ENCODE measurements around the gene ZNF841. TPM values are rescaled to one million over a fixed set of nuclear protein-coding genes. Genes with fewer than 3 reads are reported as not detected.
A peak's percentile ranks its signal among the peaks of the same experiment; 100 is the strongest.

Gene ZNF841
- total RNA-seq (10 to 100 TPM; 11.8 to 26.6 (median 12.7) TPM), polyA plus RNA-seq (1 to 10 TPM; 1.2 to 7.7 (median 1.6) TPM)

- peaks cover 0 to 28% (median 20%) of the 10 kb centered on the region in 4 donors for H3K4me1 ChIP-seq
- H3K27me3 ChIP-seq, result no peaks in the 10 kb centered on the region
- TF ChIP-seq POLR2AphosphoS5 (IDR thresholded peaks at IDR 0.05), result peak; percentile 66 to 90 (median 88)
- TF ChIP-seq POLR2A (IDR thresholded peaks at IDR 0.05), result peak; percentile 51 to 54
- no peak for TF ChIP-seq CTCF (IDR thresholded peaks at IDR 0.05)
- no peak for TF ChIP-seq EP300 (IDR thresholded peaks at IDR 0.05)
- intact Hi-C loops (cut with DNase I), result loop anchor here (1.0 to 2.0 kb wide), 2 partner anchors 47 to 109 kb away; partner anchors contain the start of genes ZNF350 and ZNF432
- peak within 1 kb of the TSS; percentile 71 to 86 (median 80) for H3K27ac ChIP-seq
- 1 to 2% methylated on average over 59 of the region's 59 CpGs for WGBS, 2 donors
- H3K9me3 ChIP-seq, result peaks cover 5 to 28% (median 10%) of the 10 kb centered on the region in 4 donors
- peak; percentile 98 for DNase-seq
- H3K36me3 ChIP-seq, result peaks cover 0 to 26% (median 5%) of the 10 kb centered on the region in 4 donors
- H3K4me3 ChIP-seq, result peak within 1 kb of the TSS; percentile 69 to 91 (median 87)
Observed at GRCh38 chr19:52095172-52096014, at the start of gene ZNF841. Gene ZNF841 (minus strand): TSS chr19:52095765. CDS start chr19:52084801, 10,964 bp downstream.

- no peak overlapping the region for H3K27ac ChIP-seq
- H3K9me3 ChIP-seq, result no peaks in the 10 kb centered on the region
- H3K4me1 ChIP-seq, result peaks cover 0 to 19% (median 16%) of the 10 kb centered on the region in 4 donors
- intact Hi-C loops (cut with DNase I), result no loop called here
- no peak for TF ChIP-seq EP300 (IDR thresholded peaks at IDR 0.05)
- no peak for TF ChIP-seq POLR2A (IDR thresholded peaks at IDR 0.05)
- no peak for TF ChIP-seq CTCF (IDR thresholded peaks at IDR 0.05)
- no peak for TF ChIP-seq POLR2AphosphoS5 (IDR thresholded peaks at IDR 0.05)
- no peak overlapping the region for H3K4me3 ChIP-seq
- no peaks in the 10 kb centered on the region for H3K27me3 ChIP-seq
- 85 to 93% methylated on average over 3 of the region's 3 CpGs for WGBS, 2 donors
- DNase-seq, result no peak
- no peaks in the 10 kb centered on the region for H3K36me3 ChIP-seq
Observed at GRCh38 chr19:52142001-52142595, 46.5 kb upstream of the ZNF841 start.

GRCh38 chr19:52141203-52141602 is 45.6 kb upstream of the ZNF841 start:
- intact Hi-C loops (cut with DNase I), result loop anchor here (2.0 kb wide), 1 partner anchor 30 kb away; the partner anchor contains the start of gene ZNF836
- TF ChIP-seq POLR2AphosphoS5 (IDR thresholded peaks at IDR 0.05), result no peak
- no peak for TF ChIP-seq EP300 (IDR thresholded peaks at IDR 0.05)
- TF ChIP-seq CTCF (IDR thresholded peaks at IDR 0.05), result no peak
- no peak for TF ChIP-seq POLR2A (IDR thresholded peaks at IDR 0.05)
- 45 to 70% methylated on average over 2 of the region's 2 CpGs for WGBS, 2 donors
- Histone ChIP-seq H3K9me3 (no peaks in the 10 kb centered on the region), H3K27me3 (no peaks in the 10 kb centered on the region), H3K4me3 (no peak overlapping the region), H3K4me1 (peaks cover 0 to 19% (median 16%) of the 10 kb centered on the region in 4 donors), H3K27ac (no peak overlapping the region), H3K36me3 (no peaks in the 10 kb centered on the region)
- DNase-seq, result no peak

DNA sequence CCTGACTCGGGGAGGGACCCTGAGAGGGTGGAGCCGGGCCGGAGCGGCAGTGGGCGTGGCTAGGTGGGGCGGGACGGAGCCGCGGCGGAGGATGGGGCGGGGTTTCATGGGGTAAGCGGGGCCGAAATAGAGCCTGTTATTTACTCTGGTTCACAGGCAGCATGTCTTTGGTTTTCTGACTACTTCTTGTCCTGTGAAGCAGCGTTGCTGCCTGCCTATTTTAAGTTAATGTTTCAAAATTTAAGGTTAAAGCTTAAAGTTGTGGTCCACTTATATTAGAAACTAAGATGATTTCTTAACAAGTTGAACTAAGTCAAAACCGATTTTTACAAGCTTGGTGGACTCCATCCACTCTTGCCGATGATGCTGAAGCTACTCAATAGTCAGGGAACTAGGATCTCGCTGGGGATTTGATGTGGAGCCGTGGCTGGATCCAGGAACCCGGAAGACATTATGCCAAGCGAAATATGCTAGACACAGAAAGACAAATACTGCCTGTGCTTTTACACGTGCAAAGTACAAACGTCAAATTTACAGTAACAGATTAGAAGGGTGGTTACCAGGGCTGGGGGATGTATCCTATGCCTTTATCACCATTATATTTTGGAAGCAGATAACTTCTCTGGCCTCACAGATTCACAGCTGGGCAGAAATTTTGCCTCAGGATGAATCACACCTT is 44.6 kb upstream of the ZNF841 start:
- H3K27ac ChIP-seq, result peak overlapping the region; percentile 94 to 97 (median 96)
- no peaks in the 10 kb centered on the region for H3K36me3 ChIP-seq
- TF ChIP-seq CTCF (IDR thresholded peaks at IDR 0.05) (no peak), POLR2A (IDR thresholded peaks at IDR 0.05) (no peak), EP300 (IDR thresholded peaks at IDR 0.05) (no peak), POLR2AphosphoS5 (IDR thresholded peaks at IDR 0.05) (no peak)
- H3K4me3 ChIP-seq, result peak overlapping the region in 3 of 4 donors; percentile 84 to 92 (median 89)
- H3K9me3 ChIP-seq, result no peaks in the 10 kb centered on the region
- intact Hi-C loops (cut with DNase I), result loop anchor here (2.0 kb wide), 1 partner anchor 31 kb away; the partner anchor contains the start of gene ZNF836
- no peaks in the 10 kb centered on the region for H3K27me3 ChIP-seq
- H3K4me1 ChIP-seq, result peaks cover 0 to 19% (median 16%) of the 10 kb centered on the region in 4 donors
- no peak for DNase-seq
- WGBS, 2 donors, result 5 to 21% methylated on average over 22 of the region's 22 CpGs

Measured in sigmoid colon (tissue), 7 donors.